HG03565 (cell line): ENCODE data around the gene ARL15.

Experiments
- ATAC-seq: cut with Tn5 transposase; IDR thresholded peaks from one replicate; pipeline ENCODE4 v1.9.1; 2021; ENCODE audit warnings: mild to moderate bottlenecking, moderate library complexity; ENCODE audit not compliant: unreplicated experiment

ARL15 gene

GRCh38 chr5:54214722-54215121 is 95.7 kb downstream of the ARL15 start:
- ATAC-seq = no peak

GRCh38 chr5:54212331-54212730 is 98.0 kb downstream of the ARL15 start:
- ATAC-seq = no peak

- no peak for ATAC-seq
These were observed 98.5 kb downstream of the ARL15 start for GRCh38 chr5:54211912-54212311.

- ATAC-seq = no peak
These were observed 102.8 kb downstream of the ARL15 start for GRCh38 chr5:54207566-54207965.

GRCh38 chr5:54206580-54207229 is 103.7 kb downstream of the ARL15 start:
- peak; percentile 76 for ATAC-seq

- no peak for ATAC-seq
These were observed 104.5 kb downstream of the ARL15 start for GRCh38 chr5:54205918-54206317.

- no peak for ATAC-seq
These were observed 104.9 kb downstream of the ARL15 start for GRCh38 chr5:54205453-54205852.

- no peak for ATAC-seq
These were observed 113.4 kb downstream of the ARL15 start for GRCh38 chr5:54197018-54197417.

GRCh38 chr5:54195701-54196100 is 114.7 kb downstream of the ARL15 start:
- ATAC-seq = no peak

- ATAC-seq = no peak
These were observed 116.1 kb downstream of the ARL15 start for GRCh38 chr5:54194318-54194717.

GRCh38 chr5:54187694-54188093 is 122.7 kb downstream of the ARL15 start:
- ATAC-seq = no peak

- no peak for ATAC-seq
These were observed 123.4 kb downstream of the ARL15 start for GRCh38 chr5:54186912-54187445.

- ATAC-seq = no peak
These were observed 124.3 kb downstream of the ARL15 start for GRCh38 chr5:54186108-54186507.

GRCh38 chr5:54184806-54185205 is 125.6 kb downstream of the ARL15 start:
- ATAC-seq = no peak

- no peak for ATAC-seq
These were observed 129.7 kb downstream of the ARL15 start for GRCh38 chr5:54180630-54181031.

GRCh38 chr5:54178991-54179390 is 131.4 kb downstream of the ARL15 start:
- ATAC-seq = no peak

- no peak for ATAC-seq
These were observed 132.2 kb downstream of the ARL15 start for GRCh38 chr5:54178207-54178606.

- ATAC-seq = no peak
These were observed 133.3 kb downstream of the ARL15 start for GRCh38 chr5:54177058-54177457.

GRCh38 chr5:54176066-54176830 is 134.1 kb downstream of the ARL15 start:
- no peak for ATAC-seq

- no peak for ATAC-seq
These were observed 137.1 kb downstream of the ARL15 start for GRCh38 chr5:54173251-54173650.

GRCh38 chr5:54171645-54172384 is 138.6 kb downstream of the ARL15 start:
- peak; percentile 57 for ATAC-seq

- no peak for ATAC-seq
These were observed 144.7 kb downstream of the ARL15 start for GRCh38 chr5:54165687-54166086.
